HUDEP-2 (cell line): Measurements from ENCODE around the gene ZNF462.
"Not testable (repeated sequence)": the region's sequence is repeated elsewhere in the genome, so short reads cannot be mapped to it uniquely, and the experiment has no call there.

Experiments
- DNase-seq, 76 experiments: peaks; one replicate each; lab custom pipeline; 2025; ENCODE audit not compliant: unreplicated experiment in 76 of 76; lab: John Stamatoyannopoulos, UW

Gene ZNF462

GRCh38 chr9:106862821-106863720 is at the start of gene ZNF462:
Gene ZNF462, plus strand, starts transcription at chr9:106863166. Its CDS starts 60,218 bp downstream, at chr9:106923384.
- DNase-seq, result no peak

- DNase-seq, result no peak
These were observed 46.4 kb upstream of the ZNF462 start for GRCh38 chr9:106816524-106816923.

- DNase-seq, result no peak
These were observed 44.9 kb upstream of the ZNF462 start for GRCh38 chr9:106818034-106818433.

GRCh38 chr9:106820866-106821265 is 42.1 kb upstream of the ZNF462 start:
- DNase-seq, result no peak

GRCh38 chr9:106828070-106828469 is 34.9 kb upstream of the ZNF462 start:
- no peak for DNase-seq

- DNase-seq, result no peak
These were observed 34.0 kb upstream of the ZNF462 start for GRCh38 chr9:106828965-106829364.

- no peak for DNase-seq
These were observed 33.1 kb upstream of the ZNF462 start for GRCh38 chr9:106829666-106830408.

- no peak for DNase-seq
These were observed 32.3 kb upstream of the ZNF462 start for GRCh38 chr9:106830527-106831150.

- no peak for DNase-seq
These were observed 28.1 kb upstream of the ZNF462 start for GRCh38 chr9:106834888-106835287.

GRCh38 chr9:106835840-106836239 is 27.1 kb upstream of the ZNF462 start:
- DNase-seq, result no peak

- no peak for DNase-seq
These were observed 19.6 kb upstream of the ZNF462 start for GRCh38 chr9:106843371-106843770.

GRCh38 chr9:106846307-106846706 is 16.7 kb upstream of the ZNF462 start:
- no peak for DNase-seq

GRCh38 chr9:106846857-106847256 is 16.1 kb upstream of the ZNF462 start:
- no peak for DNase-seq

- not testable (repeated sequence) for DNase-seq
These were observed 11.3 kb upstream of the ZNF462 start for GRCh38 chr9:106851640-106852039.

GRCh38 chr9:106857811-106858470 is 5.0 kb upstream of the ZNF462 start:
- no peak for DNase-seq

GRCh38 chr9:106859957-106860720 is 2.8 kb upstream of the ZNF462 start:
- no peak for DNase-seq

GRCh38 chr9:106860721-106861639 is 2.0 kb upstream of the ZNF462 start:
- no peak for DNase-seq

- DNase-seq, result no peak
These were observed 1.3 kb upstream of the ZNF462 start for GRCh38 chr9:106861640-106862109.
